ENCODE measurements around the gene TPK1.

DNA sequence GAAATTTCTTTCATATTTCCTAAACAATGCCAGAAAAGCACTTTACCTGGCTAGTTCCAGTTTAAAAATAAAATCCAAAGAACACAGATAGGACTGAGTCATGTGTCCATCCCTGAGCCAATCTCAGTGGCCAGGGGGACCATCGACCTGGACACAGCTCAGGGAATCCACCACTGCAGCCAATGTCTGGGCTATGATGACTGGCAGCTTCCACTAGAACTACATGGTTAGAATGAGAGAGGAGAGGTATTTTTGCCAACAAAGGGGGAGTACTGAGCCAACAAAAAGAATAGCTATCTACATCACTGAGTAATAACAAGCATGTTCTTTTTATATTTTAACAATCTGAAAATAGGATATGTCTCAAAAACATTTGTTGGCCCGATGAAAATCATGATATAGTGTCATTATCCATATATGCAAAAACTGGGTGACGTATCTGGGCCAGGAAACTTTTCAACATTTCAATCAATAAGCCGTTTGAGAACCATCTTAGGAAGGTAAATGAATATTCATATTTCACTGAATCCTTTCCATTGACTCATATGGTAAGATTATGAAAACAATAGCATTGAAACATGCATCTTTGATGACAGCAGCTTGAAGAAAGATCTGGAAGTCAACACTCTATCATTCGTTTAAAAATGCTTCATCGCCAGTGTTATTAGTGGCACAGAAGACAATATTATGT is 104.0 kb downstream of the TPK1 start:
- TF ChIP-seq, protein P1, sequence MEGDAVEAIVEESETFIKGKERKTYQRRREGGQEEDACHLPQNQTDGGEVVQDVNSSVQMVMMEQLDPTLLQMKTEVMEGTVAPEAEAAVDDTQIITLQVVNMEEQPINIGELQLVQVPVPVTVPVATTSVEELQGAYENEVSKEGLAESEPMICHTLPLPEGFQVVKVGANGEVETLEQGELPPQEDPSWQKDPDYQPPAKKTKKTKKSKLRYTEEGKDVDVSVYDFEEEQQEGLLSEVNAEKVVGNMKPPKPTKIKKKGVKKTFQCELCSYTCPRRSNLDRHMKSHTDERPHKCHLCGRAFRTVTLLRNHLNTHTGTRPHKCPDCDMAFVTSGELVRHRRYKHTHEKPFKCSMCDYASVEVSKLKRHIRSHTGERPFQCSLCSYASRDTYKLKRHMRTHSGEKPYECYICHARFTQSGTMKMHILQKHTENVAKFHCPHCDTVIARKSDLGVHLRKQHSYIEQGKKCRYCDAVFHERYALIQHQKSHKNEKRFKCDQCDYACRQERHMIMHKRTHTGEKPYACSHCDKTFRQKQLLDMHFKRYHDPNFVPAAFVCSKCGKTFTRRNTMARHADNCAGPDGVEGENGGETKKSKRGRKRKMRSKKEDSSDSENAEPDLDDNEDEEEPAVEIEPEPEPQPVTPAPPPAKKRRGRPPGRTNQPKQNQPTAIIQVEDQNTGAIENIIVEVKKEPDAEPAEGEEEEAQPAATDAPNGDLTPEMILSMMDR (conservative IDR thresholded peaks at IDR 0.05 in 1 of 2, IDR thresholded peaks at IDR 0.05 in 1 of 2; ENCODE audit: extremely low read depth in 1 of 2, insufficient read depth in 1 of 2, low read depth in 1 of 2, low read length in 2 of 2), result no peak
- no peak for TF ChIP-seq EZH2 (IDR thresholded peaks at IDR 0.05; ENCODE audit: borderline replicate concordance, low read length)
